Left hindlimb (tissue), 1 donor: ENCODE results near the gene GJA3.

Experiments used
- DNase-seq: peaks from one replicate; pipeline ENCODE4 v3.0.0-alpha.2; 2018

Gene GJA3

GRCh38 chr13:20160306-20161274, at the start of gene GJA3:
GJA3 (minus strand) TSS chr13:20161052; CDS start chr13:20143288, 17,764 bp downstream.
- DNase-seq, result peak; percentile 45

- no peak for DNase-seq
Observed at GRCh38 chr13:20209948-20210347, 49.1 kb upstream of the GJA3 start.

GRCh38 chr13:20206698-20207235, 45.9 kb upstream of the GJA3 start:
- DNase-seq, result no peak

- no peak for DNase-seq
Observed at GRCh38 chr13:20206065-20206697, 45.3 kb upstream of the GJA3 start.

- no peak for DNase-seq
Observed at GRCh38 chr13:20198781-20199180, 37.9 kb upstream of the GJA3 start.

GRCh38 chr13:20197361-20197834, 36.5 kb upstream of the GJA3 start:
- DNase-seq, result no peak

- no peak for DNase-seq
Observed at GRCh38 chr13:20195801-20196200, 34.9 kb upstream of the GJA3 start.

- no peak for DNase-seq
Observed at GRCh38 chr13:20193907-20194631, 33.2 kb upstream of the GJA3 start.

GRCh38 chr13:20193162-20193906, 32.5 kb upstream of the GJA3 start:
- DNase-seq, result no peak

GRCh38 chr13:20192836-20193161, 31.9 kb upstream of the GJA3 start, which contains the start of gene GJB2:
GJB2 (minus strand) TSS chr13:20192938; CDS start chr13:20189581, 3,357 bp downstream.
- DNase-seq, result no peak

- no peak for DNase-seq
Observed at GRCh38 chr13:20192158-20192835, 31.4 kb upstream of the GJA3 start.

GRCh38 chr13:20191311-20192157, 30.7 kb upstream of the GJA3 start:
- no peak for DNase-seq

GRCh38 chr13:20190481-20191310, 29.8 kb upstream of the GJA3 start:
- no peak for DNase-seq

- DNase-seq, result no peak
Observed at GRCh38 chr13:20190076-20190475, 29.2 kb upstream of the GJA3 start.

GRCh38 chr13:20188667-20189553, 28.1 kb upstream of the GJA3 start:
- no peak for DNase-seq

- no peak for DNase-seq
Observed at GRCh38 chr13:20186771-20187170, 25.9 kb upstream of the GJA3 start.

- no peak for DNase-seq
Observed at GRCh38 chr13:20185366-20186056, 24.7 kb upstream of the GJA3 start.
